MV-4-11 (cell line): ENCODE data around the gene OR5V1.
"Not testable (repeated sequence)": the region's sequence is repeated elsewhere in the genome, so short reads cannot be mapped to it uniquely, and the experiment has no call there.

Experiments used
- DNase-seq: peaks from one replicate; lab custom pipeline; 2025; lab: John Stamatoyannopoulos, UW

The OR5V1 gene

DNA sequence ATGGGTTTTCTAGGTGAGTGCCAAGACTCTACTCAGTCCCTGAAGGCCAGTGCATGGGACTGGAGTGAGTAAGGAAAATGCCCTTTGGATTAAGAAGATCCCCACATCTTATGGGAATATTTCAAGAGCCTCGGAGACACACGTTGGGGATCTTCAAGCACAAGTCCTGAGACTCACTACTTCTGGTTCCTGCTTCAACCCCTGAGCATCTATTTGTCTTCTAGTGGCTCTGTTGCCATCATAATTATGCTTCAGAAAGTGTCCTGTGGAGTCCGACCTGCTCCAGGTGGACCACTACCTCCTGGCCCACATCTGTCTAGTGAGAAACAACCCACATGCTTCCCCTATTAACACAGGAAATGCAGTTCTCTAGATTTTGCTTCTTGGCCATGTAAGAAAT lies at the start of gene OR5V1:
OR5V1 (minus strand) TSS at position 101 of the 400 bp plus-strand sequence. CDS start 12,670 bp downstream, outside the sequence.
- DNase-seq, result no peak

DNA sequence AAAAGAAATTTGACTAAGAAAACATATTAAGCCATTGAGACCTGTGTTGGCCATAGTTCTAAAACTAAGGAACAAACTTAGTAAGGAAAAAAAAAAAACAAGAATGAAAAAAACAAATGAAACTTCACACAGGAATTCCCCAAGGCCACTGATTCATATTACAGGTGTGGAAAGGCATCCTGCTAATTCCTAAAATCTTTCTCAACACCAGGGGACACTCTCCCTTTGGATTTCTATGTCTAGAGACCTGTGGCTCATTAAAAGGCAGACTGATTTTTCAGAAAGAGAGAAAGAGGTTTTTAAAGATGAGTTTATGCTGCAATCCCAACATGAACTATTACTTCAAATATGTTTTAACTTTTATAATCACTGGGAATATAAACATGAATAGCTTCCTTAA lies 45.9 kb upstream of the OR5V1 start, which contains the start of gene OR12D1:
OR12D1 (plus strand) TSS at position 341 of the 400 bp plus-strand sequence.
- no peak for DNase-seq

DNA sequence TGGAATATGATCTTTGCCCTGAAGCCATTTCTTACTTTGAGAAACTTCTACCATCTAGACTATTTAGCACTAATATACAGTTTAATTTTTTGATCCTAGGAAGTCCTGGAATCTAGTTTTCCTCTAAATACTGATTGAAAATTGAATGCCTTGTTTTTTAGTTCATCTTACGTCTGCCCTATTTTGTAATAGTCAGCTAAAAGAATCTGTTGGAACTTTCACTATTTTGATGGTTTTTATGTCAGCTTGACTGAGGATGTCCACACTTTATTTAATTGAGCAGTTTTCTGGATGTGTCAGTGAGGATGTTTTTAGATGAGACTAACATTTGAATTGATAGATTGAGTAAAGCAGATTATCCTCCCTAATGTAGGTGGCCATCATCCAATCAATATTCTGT lies 35.1 kb upstream of the OR5V1 start:
- DNase-seq, result no peak

DNA sequence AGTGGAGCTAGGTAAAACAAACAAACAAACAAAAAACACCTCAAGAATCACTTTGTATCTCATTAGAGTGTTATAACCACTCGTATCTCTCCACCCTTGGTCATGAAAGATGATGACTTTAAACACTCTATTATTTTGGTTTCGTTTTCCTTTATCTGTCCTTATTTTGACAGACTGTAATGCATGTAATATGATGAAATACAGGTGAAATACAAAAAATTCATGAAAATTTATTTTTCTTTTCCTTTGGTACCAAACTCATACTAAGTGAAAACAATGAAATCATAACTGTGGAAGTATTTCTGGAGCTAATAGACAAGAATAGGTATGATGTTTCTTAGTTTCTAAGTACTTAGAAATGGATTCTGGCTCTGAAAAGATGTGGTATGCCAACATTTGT lies 30.9 kb upstream of the OR5V1 start:
- no peak for DNase-seq

DNA sequence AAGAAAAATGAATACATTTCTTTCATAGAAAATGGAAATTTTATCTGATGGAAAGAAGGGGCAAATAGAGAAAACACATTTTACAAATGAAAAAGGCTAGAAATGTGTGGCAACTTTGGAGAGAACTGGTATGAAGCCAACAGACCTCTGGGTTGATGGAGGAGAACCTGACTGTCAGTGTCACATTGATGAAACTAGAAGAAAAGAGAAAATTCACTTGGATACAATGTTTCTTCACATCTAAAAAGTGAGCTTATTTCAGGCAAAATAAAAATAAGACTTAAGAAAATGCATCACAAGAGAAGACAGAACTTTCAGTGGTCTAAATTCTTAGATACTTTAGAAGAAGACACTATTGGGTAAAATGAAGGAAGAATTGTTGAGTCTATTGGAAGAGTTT lies 26.7 kb upstream of the OR5V1 start, which contains the start of gene OR12D2:
OR12D2 (plus strand) TSS at position 301 of the 400 bp plus-strand sequence. CDS start 1,069 bp downstream, outside the sequence.
- DNase-seq, result no peak

DNA sequence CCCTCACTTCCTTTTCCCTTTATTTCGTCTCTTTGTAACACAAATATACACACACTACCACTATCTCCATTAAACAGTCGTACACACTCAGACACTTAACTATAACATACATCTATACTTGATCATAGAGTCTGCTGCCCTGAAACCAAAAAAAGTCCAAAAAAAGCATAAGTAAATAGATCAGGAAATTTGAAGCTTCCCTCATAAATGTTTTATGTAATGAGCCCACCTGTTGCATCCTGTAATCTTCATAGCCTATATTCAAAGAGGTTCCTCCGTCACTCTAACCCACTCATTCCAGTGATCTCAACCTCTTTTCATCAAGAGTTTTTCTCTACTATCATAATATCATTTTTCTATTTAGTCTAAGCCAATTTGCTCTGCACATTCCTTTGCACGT lies 19.9 kb upstream of the OR5V1 start:
- no peak for DNase-seq

DNA sequence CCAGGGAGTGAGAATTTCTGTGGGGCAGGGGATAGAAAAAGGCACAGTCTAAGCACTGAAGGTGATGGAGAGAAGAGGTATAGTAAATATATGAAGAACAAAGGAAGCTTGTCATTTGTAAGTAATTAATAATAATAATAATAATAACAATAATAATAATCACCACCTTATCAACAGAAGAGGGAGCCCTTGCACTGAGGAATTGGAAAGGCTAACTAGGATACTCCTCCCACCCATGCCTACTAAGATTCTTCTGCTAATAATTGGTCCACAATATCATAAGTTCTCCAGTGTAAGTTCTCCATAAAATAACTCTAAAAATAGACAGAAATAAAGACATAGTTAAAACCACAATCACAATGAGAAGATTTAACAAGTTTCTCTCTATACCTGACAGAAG lies 7.3 kb upstream of the OR5V1 start:
- DNase-seq, result no peak

DNA sequence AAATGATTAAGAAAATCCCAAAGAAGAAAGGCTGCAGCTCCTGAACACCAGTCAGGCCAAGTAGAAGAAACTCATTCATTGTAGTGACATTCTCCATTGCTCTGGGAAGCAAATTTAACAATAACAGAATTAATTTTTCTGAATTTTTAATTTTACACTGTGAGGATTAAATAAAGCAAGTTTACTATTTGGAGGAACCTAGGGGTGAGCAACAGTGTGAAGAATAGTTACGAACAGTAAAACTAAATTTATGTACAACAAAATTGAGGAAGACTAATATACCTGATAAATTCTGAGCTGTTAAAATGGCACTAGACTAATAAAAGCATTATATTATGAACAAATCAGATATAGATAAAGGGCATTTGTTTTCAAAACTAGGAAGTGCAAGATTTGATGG lies 6.5 kb upstream of the OR5V1 start, which contains the start of gene OR12D3:
OR12D3 (minus strand) TSS at position 101 of the 400 bp plus-strand sequence; CDS start at position 97, 4 bp downstream.
- no peak for DNase-seq

DNA sequence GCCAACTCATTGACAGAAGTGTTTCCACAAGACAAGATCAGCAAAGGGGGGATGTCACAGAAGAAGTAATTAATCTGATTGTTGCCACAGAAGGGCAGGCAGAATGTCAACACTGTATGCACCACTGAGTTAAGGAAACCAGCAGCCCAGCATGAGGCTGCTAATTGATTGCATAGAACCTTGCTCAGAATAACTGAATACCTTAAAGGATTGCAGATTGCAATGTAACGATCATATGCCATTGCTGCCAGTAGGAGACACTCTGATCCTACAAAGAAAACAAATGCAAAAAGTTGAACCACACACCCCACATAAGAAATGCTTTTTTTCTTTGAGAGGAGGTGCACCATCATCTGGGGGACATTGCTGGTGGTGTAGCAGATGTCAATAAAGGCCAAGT lies 13.1 kb downstream of the OR5V1 start:
- no peak for DNase-seq

DNA sequence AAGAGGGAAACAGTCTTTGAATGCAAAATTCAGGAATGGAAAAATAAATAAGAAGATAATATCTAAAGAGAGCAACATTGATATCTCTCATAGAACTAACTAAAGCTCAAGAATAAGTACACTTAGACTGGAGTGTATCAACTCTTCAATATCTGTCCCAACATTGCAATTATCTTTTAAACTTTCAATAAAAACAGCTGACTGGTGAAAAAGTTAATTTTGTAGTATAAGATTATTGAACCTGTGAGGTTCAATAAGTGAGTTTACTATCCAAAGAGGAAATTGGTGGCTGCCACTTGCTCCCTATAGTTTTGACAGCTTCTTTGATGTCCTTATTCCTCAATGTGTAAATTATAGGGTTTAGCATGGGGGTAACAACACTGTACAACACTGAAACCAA lies 13.7 kb downstream of the OR5V1 start:
- no peak for DNase-seq

DNA sequence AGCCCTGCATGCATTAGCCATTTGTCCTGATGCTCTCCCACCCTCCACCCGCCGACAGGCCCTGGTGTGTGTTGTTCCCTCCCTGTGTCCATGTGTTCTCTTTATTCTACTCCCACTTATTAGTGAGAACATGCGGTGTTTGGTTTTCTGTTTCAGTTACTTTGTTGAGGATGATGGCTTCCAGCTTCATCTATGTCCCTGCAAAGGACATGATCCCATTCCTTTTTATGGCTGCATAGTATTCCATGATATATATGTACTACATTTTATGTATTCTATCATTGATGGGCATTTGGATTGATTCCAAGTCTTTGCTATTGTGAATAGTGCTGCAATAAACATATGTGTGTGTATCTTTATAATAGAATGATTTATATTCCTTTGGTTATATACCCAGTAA lies 19.3 kb downstream of the OR5V1 start:
- DNase-seq, result not testable (repeated sequence)

DNA sequence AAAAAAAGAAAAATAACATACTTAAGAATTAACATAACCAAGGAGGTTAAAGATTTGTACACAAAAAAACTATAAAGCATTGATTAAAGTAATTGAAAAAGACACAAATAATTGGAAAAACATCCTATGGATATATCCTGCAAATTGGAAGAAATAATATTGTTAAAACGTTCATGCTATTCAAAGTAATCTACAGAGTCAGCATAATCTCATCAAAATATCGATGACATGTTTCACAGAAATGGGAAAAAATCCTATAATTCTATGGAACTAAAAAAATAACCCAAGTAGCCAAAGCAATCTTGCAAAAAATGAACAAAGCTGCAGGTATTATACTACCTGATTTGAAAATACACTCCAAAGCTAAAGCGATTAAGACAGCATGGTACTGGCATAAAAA lies 23.3 kb downstream of the OR5V1 start:
- no peak for DNase-seq

DNA sequence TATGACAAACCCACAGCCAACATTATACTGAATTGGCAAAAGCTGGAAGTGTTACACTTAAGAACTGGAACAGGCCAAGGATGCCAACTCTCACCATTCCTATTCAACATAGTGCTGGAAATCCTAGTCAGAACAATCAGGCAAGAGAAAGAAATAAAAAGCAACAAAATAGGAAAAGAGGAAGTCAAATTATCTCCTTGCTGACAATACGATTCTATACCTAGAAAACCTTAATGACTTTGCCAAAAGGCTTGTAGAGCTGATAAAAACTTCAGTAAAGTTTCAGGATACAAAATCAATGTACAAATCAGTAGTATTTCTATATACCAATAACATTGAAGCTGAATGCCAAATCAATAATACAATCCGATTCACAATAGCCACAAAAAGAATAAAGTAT lies 32.4 kb downstream of the OR5V1 start:
- DNase-seq, result no peak

DNA sequence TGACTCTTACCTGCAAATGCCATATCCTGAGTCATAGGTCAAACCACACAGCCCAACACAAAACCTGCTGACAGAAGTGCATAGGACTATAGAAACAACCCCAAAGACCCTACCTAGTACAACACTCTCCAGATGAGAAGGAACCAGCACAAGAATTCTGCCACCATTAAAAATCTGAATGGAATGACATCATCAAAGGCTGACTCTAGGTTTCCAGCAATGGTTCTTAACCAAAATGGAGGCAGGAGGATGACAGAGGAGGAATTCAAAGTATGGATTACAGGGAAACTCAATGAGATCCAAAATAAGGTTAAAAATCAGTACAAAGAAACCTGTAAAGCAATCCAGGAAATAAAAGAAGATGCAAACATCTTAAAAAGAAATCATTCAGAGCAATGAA lies 36.0 kb downstream of the OR5V1 start:
- no peak for DNase-seq

DNA sequence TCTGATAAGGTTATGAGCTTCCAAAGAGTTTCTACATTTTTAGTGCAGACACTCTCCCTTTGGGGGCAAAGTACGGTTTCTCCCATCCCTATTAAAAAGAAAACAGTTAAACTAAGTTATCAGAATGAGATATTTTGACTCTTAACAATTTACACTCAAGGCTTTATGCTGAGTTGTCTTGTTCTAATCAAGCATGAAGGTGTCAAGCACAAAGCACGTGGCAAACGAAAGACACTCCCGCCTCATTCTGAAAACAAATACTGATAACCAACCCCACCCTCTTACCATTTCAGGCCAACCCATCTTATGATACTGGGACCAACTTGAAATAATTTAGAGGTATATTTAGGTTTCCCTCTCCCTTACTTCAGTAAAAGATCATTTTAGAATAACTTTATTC lies 42.9 kb downstream of the OR5V1 start:
- DNase-seq, result no peak

DNA sequence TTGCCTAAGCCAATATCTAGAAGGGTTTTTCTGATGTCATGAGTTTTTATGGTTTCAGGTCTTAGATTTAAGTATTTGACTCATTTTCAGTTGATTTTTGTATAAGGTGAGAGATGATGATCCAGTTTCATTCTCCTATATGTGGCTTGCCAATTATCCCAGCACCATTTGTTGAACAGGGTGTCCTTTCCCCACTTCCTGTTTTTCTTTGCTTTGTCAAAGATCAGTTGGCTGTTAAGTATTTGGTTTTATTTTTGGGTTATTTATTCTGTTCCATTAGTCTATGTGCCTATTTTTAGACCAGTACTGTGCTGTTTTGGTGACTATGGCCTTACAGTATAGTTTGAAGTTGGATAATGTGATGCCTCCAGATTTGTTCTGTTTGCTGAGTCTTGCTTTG lies 45.3 kb downstream of the OR5V1 start:
- peak; percentile 0 for DNase-seq

DNA sequence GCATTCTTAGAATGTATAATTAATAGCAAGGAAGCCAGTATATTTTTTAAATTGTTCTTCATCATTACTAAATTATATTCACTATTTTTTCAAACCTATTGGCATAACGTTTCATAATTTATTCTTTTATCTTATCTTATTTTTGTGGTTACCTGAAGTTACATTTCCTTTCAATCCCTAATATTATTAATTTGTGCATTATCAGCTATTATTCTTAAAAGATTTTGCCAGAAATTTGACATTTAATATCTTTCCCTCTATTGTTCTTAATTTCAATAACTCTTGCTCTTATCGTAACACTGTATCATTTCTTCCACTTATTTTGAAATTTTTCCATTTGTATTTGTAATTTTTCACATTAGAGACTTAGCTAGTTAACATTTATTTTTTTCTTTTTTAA lies 48.7 kb downstream of the OR5V1 start:
- no peak for DNase-seq
